ENCODE measurements around the gene CALY.

CALY gene

GRCh38 chr10:133282846-133283390 lies 53.8 kb downstream of the CALY start:
- DNase-seq: no peak

- DNase-seq: no peak
Observed at GRCh38 chr10:133281628-133282372, 54.9 kb downstream of the CALY start.

GRCh38 chr10:133281084-133281483 lies 55.6 kb downstream of the CALY start:
- DNase-seq: no peak

- no peak for DNase-seq
Observed at GRCh38 chr10:133280391-133281059, 56.2 kb downstream of the CALY start.

GRCh38 chr10:133279326-133280226 lies 57.1 kb downstream of the CALY start:
- DNase-seq: no peak

- DNase-seq: no peak
Observed at GRCh38 chr10:133278577-133279265, 58.0 kb downstream of the CALY start.

- no peak for DNase-seq
Observed at GRCh38 chr10:133277993-133278576, 58.6 kb downstream of the CALY start.

- DNase-seq: no peak
Observed at GRCh38 chr10:133277277-133277992, 59.3 kb downstream of the CALY start.

GRCh38 chr10:133276435-133277201 lies 60.1 kb downstream of the CALY start, which contains the start of gene ADAM8:
TSS of gene ADAM8 (minus strand) at chr10:133276868. CDS start at chr10:133276817, 51 bp downstream.
- peak; percentile 47 for DNase-seq

- DNase-seq: no peak
Observed at GRCh38 chr10:133276100-133276434, 60.6 kb downstream of the CALY start.

GRCh38 chr10:133275684-133276092 lies 61.0 kb downstream of the CALY start:
- peak; percentile 18 for DNase-seq

- DNase-seq: peak; percentile 76
Observed at GRCh38 chr10:133274751-133275683, 61.7 kb downstream of the CALY start.

Data from effector CD8-positive, alpha-beta T cell (primary cell).